Spleen (tissue), 11 donors: ENCODE data around the gene VPS35L. TPM values are rescaled to one million over a fixed set of nuclear protein-coding genes. Genes with fewer than 3 reads are reported as not detected.

Experiments used
- DNase-seq: peaks from one replicate; pipeline ENCODE4 v3.0.0-alpha.2; 2020
- H3K27ac ChIP-seq, 8 donors: fragments of 200-600 bp; sonication (generic) in 7 of 8; 1 replicate in 4 of 8; 2 replicates in 4 of 8; pipeline versions ENCODE4 v1.5.0 to v1.8.0; 2016 to 2021; ENCODE audit warnings: inconsistent platforms in 4 of 8, mild to moderate bottlenecking in 4 of 8, moderate library complexity in 1 of 8
- H3K27me3 ChIP-seq, 7 donors: fragments of 200-600 bp; sonication (generic) in 6 of 7; replicated peaks in 1 of 7; 1 replicate in 4 of 7; 2 replicates in 3 of 7; pipeline versions ENCODE4 v1.5.0 to v1.8.0; 2016 to 2021; ENCODE audit warnings: inconsistent platforms in 3 of 7, mild to moderate bottlenecking in 1 of 7
- H3K36me3 ChIP-seq, 6 donors: fragments of 200-600 bp; sonication (generic) in 5 of 6; 1 replicate in 4 of 6; 2 replicates in 2 of 6; pipeline versions ENCODE4 v1.5.0 to v1.8.0; 2016 to 2021; ENCODE audit warnings: inconsistent platforms in 2 of 6
- H3K4me1 ChIP-seq, 6 donors: fragments of 200-600 bp; sonication (generic) in 5 of 6; 1 replicate in 3 of 6; 2 replicates in 3 of 6; pipeline versions ENCODE4 v1.5.0 to v1.8.0; 2016 to 2021; ENCODE audit warnings: inconsistent platforms in 3 of 6
- H3K4me3 ChIP-seq, 8 donors: fragments of 200-600 bp; sonication (generic) in 7 of 8; 1 replicate in 4 of 8; 2 replicates in 4 of 8; pipeline versions ENCODE4 v1.5.0 to v1.8.0; 2016 to 2021; ENCODE audit warnings: inconsistent platforms in 4 of 8, mild to moderate bottlenecking in 4 of 8, moderate library complexity in 2 of 8
- H3K9me3 ChIP-seq, 8 donors: fragments of 200-600 bp; sonication (generic) in 7 of 8; 1 replicate in 4 of 8; 2 replicates in 4 of 8; pipeline versions ENCODE4 v1.5.0 to v1.8.0; 2016 to 2021; ENCODE audit warnings: inconsistent platforms in 4 of 8
- POLR2A ChIP-seq, 3 donors: fragments of 450-650 bp; IDR thresholded peaks; one replicate each; pipeline ENCODE4 v1.5.1; 2017; ENCODE audit warnings: antibody characterized with exemption in 3 of 3, mild to moderate bottlenecking in 1 of 3
- POLR2AphosphoS5 ChIP-seq, 3 donors: sonication (generic); formaldehyde crosslinking; IDR thresholded peaks; one replicate each; pipeline ENCODE4 v1.5.1; 2017; ENCODE audit warnings: antibody characterized with exemption in 3 of 3
- WGBS, 5 donors: extraction: QIAGEN DNeasy Blood & Tissue Kit in 3 of 5; methylation state at CpG; one replicate each; pipeline versions ENCODE4 v1.1.5 to v1.1.7; 2013 to 2018; 5-methylcytosine and 5-hydroxymethylcytosine counted together
- intact Hi-C: fragments of 100-400 bp; cut with DNase I; formaldehyde crosslinking; loops from one replicate; pipeline ENCODE4 v1.15.0; 2023; ENCODE audit warnings: low total_unique reads
- polyA plus RNA-seq, 3 donors: library from polyadenylated mRNA; stranded (reverse); fragments of 200-250 nt; gene quantifications; one replicate each; pipeline ENCODE4 v1.2.1, GENCODE V29; 2013
- total RNA-seq, 7 donors: library from RNA; depleted of rRNA in 3 of 7; stranded (reverse); fragments of >200 nt in 3 of 7; fragmentation: NEBNext Ultra II Directional in 4 of 7; extraction: Animal tissue kit (Norgen Biotek cat#: 25700) in 4 of 7; gene quantifications; one replicate each; pipeline versions ENCODE4 v1.1.0 to v1.2.1, GENCODE V29; 2016 to 2021
- TF ChIP-seq, protein P1 (sequence below), 11 experiments: fragments of 200-600 bp in 7 of 11; fragments of 450-650 bp in 4 of 11; sonication (generic) in 4 of 11; IDR thresholded peaks in 8 of 11; conservative IDR thresholded peaks in 3 of 11; 1 replicate in 7 of 11; 2 replicates in 4 of 11; pipeline versions ENCODE4 v1.4.0 to v1.8.0; 2016 to 2021; ENCODE audit warnings: antibody characterized with exemption in 11 of 11, inconsistent platforms in 4 of 11, mild to moderate bottlenecking in 1 of 11
- donor health status: healthy with polysubstance abuse.
- donor health status: DM: no; HTN: no; CAD: no; lungs with moderate emphysema.
- donor health status: DM: no; HTN: no; CAD: no.
- donor health status: Bipolar disorder and iron deficiency.
- donor health status: healthy.
- donor health status: DM: no; HTN: no; CAD: no.
- donor health status: DM: yes; HTN: yes; CAD: no.

The VPS35L gene
- total and polyA plus RNA-seq, 10 donors, result 22.9 to 76.1 (median 58.0) TPM

DNA sequence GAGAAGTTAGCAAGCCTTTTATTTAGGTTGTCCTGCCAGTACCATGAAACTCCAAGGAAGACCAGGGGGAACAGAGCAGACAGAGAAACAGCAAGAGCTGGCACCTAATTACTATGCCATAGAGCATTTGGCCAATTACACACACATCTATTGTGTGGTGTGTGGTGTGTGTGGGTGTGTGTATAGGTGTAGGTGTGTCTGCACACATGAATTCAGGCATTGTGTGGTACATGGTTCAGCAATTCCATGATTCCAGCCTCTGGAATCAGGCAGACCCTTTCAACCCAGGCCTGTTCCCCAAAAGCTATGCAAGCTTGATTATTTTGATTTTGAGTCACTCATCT, 188.3 kb downstream of the VPS35L start:
- H3K4me3 ChIP-seq, result no peak overlapping the region
- no peaks in the 10 kb centered on the region for H3K36me3 ChIP-seq
- no peaks in the 10 kb centered on the region for H3K4me1 ChIP-seq
- intact Hi-C loops, result no loop called here
- DNase-seq, result no peak
- H3K9me3 ChIP-seq, result no peaks in the 10 kb centered on the region
- H3K27ac ChIP-seq, result no peak overlapping the region
- TF ChIP-seq POLR2AphosphoS5 (IDR thresholded peaks at IDR 0.05), result no peak
- TF ChIP-seq, protein P1, sequence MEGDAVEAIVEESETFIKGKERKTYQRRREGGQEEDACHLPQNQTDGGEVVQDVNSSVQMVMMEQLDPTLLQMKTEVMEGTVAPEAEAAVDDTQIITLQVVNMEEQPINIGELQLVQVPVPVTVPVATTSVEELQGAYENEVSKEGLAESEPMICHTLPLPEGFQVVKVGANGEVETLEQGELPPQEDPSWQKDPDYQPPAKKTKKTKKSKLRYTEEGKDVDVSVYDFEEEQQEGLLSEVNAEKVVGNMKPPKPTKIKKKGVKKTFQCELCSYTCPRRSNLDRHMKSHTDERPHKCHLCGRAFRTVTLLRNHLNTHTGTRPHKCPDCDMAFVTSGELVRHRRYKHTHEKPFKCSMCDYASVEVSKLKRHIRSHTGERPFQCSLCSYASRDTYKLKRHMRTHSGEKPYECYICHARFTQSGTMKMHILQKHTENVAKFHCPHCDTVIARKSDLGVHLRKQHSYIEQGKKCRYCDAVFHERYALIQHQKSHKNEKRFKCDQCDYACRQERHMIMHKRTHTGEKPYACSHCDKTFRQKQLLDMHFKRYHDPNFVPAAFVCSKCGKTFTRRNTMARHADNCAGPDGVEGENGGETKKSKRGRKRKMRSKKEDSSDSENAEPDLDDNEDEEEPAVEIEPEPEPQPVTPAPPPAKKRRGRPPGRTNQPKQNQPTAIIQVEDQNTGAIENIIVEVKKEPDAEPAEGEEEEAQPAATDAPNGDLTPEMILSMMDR (IDR thresholded peaks at IDR 0.05 in 8 of 11, conservative IDR thresholded peaks at IDR 0.05 in 3 of 11), result no peak
- TF ChIP-seq POLR2A (IDR thresholded peaks at IDR 0.05), result no peak
- no peaks in the 10 kb centered on the region for H3K27me3 ChIP-seq

DNA sequence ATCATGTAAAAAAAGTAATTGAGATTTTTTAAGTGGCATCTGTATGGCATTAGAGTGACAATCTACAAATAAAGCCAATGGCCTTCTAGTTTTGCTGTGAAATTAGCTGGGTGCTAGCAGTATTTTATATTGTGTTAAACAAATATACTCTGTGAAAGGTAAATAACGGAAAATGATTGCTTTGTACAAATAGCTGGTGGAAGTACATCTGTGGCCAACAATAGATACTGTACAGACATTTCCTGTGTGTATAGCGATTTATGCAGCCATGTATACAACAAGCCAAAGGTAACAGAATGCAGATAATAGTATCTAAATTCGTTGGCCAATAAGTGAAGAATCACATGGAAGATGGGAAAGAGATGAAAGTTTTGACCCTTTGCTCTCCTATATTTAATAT, 189.2 kb downstream of the VPS35L start:
- H3K27ac ChIP-seq, result no peak overlapping the region
- no peaks in the 10 kb centered on the region for H3K27me3 ChIP-seq
- no peak for DNase-seq
- H3K4me1 ChIP-seq, result no peaks in the 10 kb centered on the region
- H3K9me3 ChIP-seq, result no peaks in the 10 kb centered on the region
- no peaks in the 10 kb centered on the region for H3K36me3 ChIP-seq
- 74 to 87% (median 82%) methylated on average over 3 of the region's 3 CpGs for WGBS, 5 donors
- TF ChIP-seq POLR2A (IDR thresholded peaks at IDR 0.05) (no peak), POLR2AphosphoS5 (IDR thresholded peaks at IDR 0.05) (no peak)
- TF ChIP-seq, protein P1 (IDR thresholded peaks at IDR 0.05 in 8 of 11, conservative IDR thresholded peaks at IDR 0.05 in 3 of 11), result no peak
- H3K4me3 ChIP-seq, result no peak overlapping the region
- intact Hi-C loops, result no loop called here

DNA sequence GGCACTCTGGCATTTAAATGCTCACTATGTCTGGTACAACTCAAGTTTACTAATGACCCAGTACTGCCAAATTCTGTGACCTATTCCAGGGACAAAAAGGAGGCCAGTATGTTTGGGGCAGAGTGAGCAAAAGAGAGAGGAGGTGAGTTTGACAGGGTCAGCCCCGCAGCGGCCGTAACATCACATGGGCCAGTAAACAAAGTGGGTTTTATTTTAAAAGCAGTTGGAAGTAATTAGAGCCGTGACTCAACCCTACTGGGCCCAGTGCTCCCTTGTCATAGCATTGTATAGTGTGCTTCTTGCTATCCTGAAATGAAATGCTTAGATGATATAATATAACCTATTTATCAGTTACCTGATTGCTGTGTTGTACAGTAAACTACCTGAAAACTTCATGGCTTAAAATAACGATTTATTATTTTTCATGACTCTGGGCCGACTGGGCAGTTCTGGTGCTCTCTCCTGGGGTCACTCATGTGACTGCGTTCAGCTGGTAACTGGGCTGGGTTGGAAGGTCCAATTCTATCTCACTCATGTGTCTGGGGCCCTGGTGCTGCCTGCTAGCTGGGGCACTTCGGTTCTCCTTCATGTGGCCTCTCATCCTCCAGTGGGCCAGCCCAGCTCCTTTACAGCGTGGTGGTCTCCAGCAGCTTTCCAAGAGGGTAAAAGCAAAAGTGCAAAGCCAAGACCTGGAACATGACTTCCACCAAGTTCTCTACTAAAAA, 189.9 kb downstream of the VPS35L start:
- H3K27me3 ChIP-seq, result no peaks in the 10 kb centered on the region
- TF ChIP-seq POLR2A (IDR thresholded peaks at IDR 0.05) (no peak), POLR2AphosphoS5 (IDR thresholded peaks at IDR 0.05) (no peak)
- TF ChIP-seq, protein P1 (IDR thresholded peaks at IDR 0.05 in 8 of 11, conservative IDR thresholded peaks at IDR 0.05 in 3 of 11), result no peak
- H3K4me3 ChIP-seq, result no peak overlapping the region
- 87 to 95% (median 93%) methylated on average over 9 of the region's 9 CpGs for WGBS, 5 donors
- no peak overlapping the region for H3K27ac ChIP-seq
- intact Hi-C loops, result no loop called here
- no peaks in the 10 kb centered on the region for H3K9me3 ChIP-seq
- DNase-seq, result no peak
- H3K4me1 ChIP-seq, result no peaks in the 10 kb centered on the region
- H3K36me3 ChIP-seq, result no peaks in the 10 kb centered on the region

DNA sequence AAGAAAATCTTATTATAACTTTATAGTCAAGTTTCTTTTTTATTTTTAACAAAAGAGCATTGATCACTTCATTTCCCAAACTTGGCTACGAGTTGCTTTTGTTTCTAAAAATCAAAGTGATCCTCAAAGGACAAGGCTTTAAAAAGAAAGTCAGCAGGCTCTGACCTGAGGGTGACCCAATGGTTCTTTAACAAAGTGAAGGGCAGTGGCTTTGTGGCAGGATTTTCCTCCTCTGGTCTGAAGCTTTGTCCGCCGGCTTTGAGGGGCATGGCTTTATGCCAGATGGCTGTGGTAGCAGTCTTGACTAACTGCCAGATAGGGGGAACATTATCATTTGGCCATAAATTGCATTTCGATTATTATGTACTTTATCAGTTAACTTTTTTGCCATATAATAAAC, 191.1 kb downstream of the VPS35L start:
- H3K27ac ChIP-seq, result no peak overlapping the region
- intact Hi-C loops, result no loop called here
- H3K4me1 ChIP-seq, result no peaks in the 10 kb centered on the region
- no peak overlapping the region for H3K4me3 ChIP-seq
- TF ChIP-seq, protein P1 (IDR thresholded peaks at IDR 0.05 in 8 of 11, conservative IDR thresholded peaks at IDR 0.05 in 3 of 11), result no peak
- TF ChIP-seq POLR2A (IDR thresholded peaks at IDR 0.05), result no peak
- TF ChIP-seq POLR2AphosphoS5 (IDR thresholded peaks at IDR 0.05), result no peak
- no peaks in the 10 kb centered on the region for H3K36me3 ChIP-seq
- H3K9me3 ChIP-seq, result no peaks in the 10 kb centered on the region
- DNase-seq, result no peak
- no peaks in the 10 kb centered on the region for H3K27me3 ChIP-seq
- WGBS, 5 donors, result 16 to 35% (median 31%) methylated on average over 4 of the region's 4 CpGs
